OCI-LY3 (cell line): ENCODE results near the gene GPR146.

Experiments used
- CTCF ChIP-seq: fragments of 200-600, 300-600 bp; sonication (generic); IDR thresholded peaks from 2 replicates; pipeline ENCODE4 v1.5.1; 2014; ENCODE audit warnings: antibody characterized with exemption, low read length, low read depth
- EZH2phosphoT487 ChIP-seq: fragments of 200-600 bp; shearing (Covaris generic); IDR thresholded peaks from 2 replicates; pipeline ENCODE4 v1.6.1; 2018; ENCODE audit warnings: antibody characterized with exemption, mixed run types, low read depth

- TF ChIP-seq CTCF (no peak), EZH2phosphoT487 (no peak)
Measured at GRCh38 chr7:1087465-1087814, 43.1 kb downstream of the GPR146 start.
